OCI-M1 (cell line): ENCODE results near the gene PTPRH.
A peak's percentile ranks its signal among the peaks of the same experiment; 100 is the strongest.
"Not testable (repeated sequence)": the region's sequence is repeated elsewhere in the genome, so short reads cannot be mapped to it uniquely, and the experiment has no call there.

Experiments used
- DNase-seq: peaks from one replicate; lab custom pipeline; 2025; lab: John Stamatoyannopoulos, UW

The PTPRH gene

DNA sequence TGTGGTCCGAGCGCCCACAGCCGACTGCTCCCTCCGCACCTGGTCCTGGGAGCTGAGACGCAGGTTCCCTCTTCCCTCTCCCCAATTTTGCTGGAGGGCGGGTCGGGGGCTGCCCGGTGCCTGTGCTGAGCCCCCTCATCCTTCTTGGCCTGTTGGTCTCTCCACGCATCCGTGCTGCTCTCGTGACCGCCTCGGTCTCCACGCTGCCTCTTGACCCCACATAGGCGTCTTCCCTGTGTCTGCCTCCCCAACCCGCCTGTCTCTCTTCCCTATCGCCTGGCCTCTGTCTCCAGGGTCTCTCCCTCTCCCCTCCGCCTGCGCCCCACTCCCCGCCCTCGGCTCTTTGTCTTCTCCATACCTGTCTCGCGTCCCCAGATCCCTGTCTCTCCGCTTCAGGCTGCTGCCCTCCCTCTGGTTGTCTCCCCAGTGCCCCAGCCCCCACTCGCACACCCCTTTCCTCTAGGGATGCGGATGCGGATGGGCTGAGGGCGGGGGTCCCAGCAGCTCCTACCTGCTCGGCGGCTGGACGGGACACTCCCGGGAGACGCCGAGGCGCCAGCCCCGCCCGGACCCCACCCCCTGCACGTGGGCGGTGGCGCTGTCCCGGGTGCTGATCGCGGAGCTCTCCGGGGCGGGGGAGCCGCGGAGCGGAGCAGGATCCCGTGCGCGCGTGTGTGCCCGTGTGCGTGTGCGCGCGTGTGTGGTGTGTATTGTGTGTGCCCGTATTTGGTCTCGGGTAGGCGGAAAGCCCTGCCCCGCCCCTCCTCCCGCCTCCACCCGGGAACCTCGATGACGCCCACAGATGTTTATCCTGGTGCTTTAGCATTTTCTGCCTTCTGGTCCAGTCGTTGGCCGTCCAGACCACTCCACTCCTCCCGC is 29.5 kb downstream of the PTPRH start, which contains the start of gene SYT5:
Gene SYT5 (minus strand): TSS at position 684 of the 879 bp plus-strand sequence. CDS start 1,248 bp downstream, outside the sequence.
- peak; percentile 67 for DNase-seq

DNA sequence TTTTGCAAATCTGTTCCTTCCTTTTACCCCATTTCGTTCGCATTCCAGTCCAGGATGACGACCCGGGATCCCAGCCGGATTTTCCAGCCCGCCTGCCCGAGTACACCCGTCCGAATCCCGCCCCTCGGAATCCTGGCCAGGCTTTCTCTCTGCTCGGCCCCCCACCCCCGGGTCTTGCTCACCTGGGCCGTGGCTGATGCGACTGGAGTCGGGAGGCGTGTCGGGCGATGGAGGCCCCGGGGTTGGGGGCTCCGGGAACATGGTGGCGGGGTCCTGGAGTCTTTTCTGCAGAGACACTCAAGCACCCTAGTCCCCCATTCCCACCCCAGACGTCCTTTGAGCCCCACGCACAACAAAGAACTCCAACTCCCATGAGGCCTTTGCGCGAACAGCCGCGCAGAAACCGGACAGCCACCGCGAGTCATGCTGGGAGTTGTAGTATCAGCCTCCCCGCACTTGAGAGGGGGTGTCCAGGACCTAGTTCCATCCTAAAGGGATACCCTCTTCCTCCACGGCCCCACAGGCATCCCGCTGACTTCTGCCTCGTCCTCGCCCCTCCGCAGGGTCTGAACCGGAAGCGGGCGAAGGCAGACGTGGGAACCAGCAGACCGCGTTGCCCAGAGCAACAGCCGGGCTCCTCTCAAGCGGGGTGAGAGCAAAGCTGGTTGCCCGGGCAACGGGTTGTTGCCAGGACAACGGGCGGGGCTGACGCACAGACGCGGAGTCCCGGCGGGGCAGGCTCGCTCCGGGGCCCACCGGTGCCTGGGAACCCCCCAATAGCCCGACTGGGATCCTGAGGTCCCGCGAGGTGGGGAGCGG is 30.3 kb downstream of the PTPRH start:
- peak; percentile 86 for DNase-seq

DNA sequence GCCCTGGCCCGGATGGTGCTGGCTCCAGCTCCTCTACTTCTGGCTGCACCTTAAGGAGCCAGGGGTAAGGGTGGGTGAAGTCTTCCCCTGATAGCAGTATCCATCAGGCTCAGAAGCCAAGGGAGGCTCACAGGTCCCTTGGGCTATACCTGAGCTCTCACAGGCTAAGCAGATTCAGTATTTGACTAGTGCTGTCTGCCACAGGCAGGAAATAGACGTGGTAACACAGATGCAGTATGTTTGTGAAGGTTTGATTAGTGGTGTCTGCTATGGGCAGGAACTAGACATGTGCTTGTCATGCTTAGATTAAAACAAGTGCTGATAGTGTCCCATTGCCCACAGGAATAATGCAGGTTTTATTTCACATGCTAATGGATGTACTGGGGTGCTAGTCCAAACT is 33.2 kb downstream of the PTPRH start:
- DNase-seq: peak; percentile 64

DNA sequence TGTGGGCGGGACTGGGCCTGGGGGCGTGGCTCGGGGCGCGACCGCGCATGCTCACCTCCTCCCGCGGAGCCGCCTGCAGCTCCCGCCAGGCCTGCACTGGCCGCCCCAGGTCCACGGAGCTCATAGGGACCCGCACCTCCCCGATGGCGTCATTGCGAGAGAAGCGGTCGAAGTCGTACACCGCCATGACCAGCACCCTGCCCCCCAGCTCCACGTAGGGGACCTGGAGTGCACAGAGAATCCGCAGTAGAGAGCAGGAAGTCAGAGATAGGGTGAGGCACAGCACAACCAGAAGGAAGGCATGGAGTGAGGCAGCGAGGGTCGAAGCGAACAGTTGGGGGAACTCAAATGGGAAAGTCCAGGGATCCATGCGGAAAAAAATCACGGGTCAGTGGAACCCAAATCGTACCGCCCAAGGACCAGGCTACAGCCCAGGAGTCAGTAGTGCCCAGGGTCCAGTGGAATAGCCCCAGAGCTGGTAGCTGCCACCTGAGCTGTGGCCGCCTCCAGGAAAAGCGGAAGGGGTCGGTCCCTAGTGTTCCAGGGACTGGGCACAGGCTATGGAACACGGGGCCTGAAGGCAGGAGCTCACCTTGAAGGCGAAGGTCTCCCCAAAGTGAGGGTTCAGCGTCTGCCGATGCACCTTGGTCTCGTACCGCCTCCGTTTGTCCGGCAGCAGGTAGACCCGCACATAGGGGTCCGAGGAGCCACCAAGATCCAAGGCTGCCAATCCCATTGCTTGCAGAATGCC is 34.0 kb downstream of the PTPRH start:
- no peak for DNase-seq

- no peak for DNase-seq
These were observed 34.7 kb downstream of the PTPRH start for GRCh38 chr19:55174425-55175116.

- DNase-seq: peak; percentile 75
These were observed 35.4 kb downstream of the PTPRH start for GRCh38 chr19:55173714-55174409.

- no peak for DNase-seq
These were observed 36.1 kb downstream of the PTPRH start for GRCh38 chr19:55173186-55173713.

- DNase-seq: no peak
These were observed 36.6 kb downstream of the PTPRH start for GRCh38 chr19:55172741-55173140.

DNA sequence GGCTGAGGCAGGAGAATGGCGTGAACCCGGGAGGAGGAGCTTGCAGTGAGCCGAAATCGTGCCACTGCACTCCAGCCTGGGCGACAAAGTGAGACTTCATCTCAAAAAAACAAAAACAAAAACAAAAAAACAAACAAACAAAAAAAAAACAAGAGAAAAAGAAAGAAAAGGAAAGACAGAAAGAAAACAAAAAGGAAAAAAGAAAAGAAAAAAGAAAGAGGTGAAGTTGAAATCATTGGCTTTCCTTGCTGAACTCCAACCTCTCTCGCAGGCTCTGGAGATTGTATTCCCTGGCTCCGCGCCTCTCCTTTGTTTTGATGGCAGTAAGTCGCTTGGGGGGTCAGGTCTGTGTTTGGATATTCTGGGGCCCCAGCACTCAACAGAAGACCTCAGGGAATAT is 37.0 kb downstream of the PTPRH start:
- not testable (repeated sequence) for DNase-seq

- DNase-seq: no peak
These were observed 37.9 kb downstream of the PTPRH start for GRCh38 chr19:55171440-55171839.

DNA sequence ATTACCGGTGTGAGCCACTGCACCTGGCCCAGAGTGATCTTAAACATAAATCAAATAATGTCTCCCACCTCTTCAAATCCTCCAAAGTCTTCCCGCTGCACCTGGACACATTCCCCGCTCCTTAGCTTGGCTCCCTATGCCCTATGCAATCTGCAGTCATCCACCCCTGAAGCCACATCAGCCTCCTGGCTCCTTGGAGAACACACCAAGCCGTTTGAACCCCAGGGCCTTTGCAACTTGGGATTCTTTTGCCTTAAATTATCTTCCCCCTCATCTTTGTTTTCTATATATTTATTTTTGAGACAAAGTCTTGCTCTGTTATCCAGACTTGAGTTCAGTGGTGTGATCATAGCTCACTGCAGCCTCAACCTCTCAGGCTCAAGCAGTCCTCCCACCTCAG is 40.2 kb downstream of the PTPRH start:
- DNase-seq: no peak

GRCh38 chr19:55166530-55167268 is 42.6 kb downstream of the PTPRH start, which contains the start of gene DNAAF3:
DNAAF3 (minus strand) TSS chr19:55166613; CDS start chr19:55166413, 200 bp downstream.
- DNase-seq: peak; percentile 99

- peak; percentile 96 for DNase-seq
These were observed 43.3 kb downstream of the PTPRH start for GRCh38 chr19:55165952-55166529.

- no peak for DNase-seq
These were observed 47.6 kb downstream of the PTPRH start for GRCh38 chr19:55161571-55162322.

GRCh38 chr19:55160986-55161365 is 48.3 kb downstream of the PTPRH start:
- no peak for DNase-seq

- DNase-seq: peak; percentile 99
These were observed 48.9 kb downstream of the PTPRH start for GRCh38 chr19:55160128-55160985.

- DNase-seq: peak; percentile 97
These were observed 50.2 kb downstream of the PTPRH start for GRCh38 chr19:55158848-55159749.
